ENCODE results near the gene LRBA. TPM values are rescaled to one million over a fixed set of nuclear protein-coding genes. Genes with fewer than 3 reads are reported as not detected.

Gene LRBA
- polyA plus RNA-seq, 4 donors = 56.5 to 78.7 (median 64.2) TPM

- DNase-seq (ENCODE audit: low read depth in 4 of 4, low spot score in 2 of 4) = no peak
Observed at GRCh38 chr4:150890246-150890645, 124.8 kb downstream of the LRBA start.

GRCh38 chr4:150889306-150889705 is 125.8 kb downstream of the LRBA start:
- no peak for DNase-seq (ENCODE audit: low read depth in 4 of 4, low spot score in 2 of 4)

GRCh38 chr4:150888625-150889024 is 126.5 kb downstream of the LRBA start:
- no peak for DNase-seq (ENCODE audit: low read depth in 4 of 4, low spot score in 2 of 4)

GRCh38 chr4:150888217-150888616 is 126.9 kb downstream of the LRBA start:
- no peak for DNase-seq (ENCODE audit: low read depth in 4 of 4, low spot score in 2 of 4)

GRCh38 chr4:150886597-150886996 is 128.5 kb downstream of the LRBA start:
- DNase-seq (ENCODE audit: low read depth in 4 of 4, low spot score in 2 of 4) = no peak

- DNase-seq (ENCODE audit: low read depth in 4 of 4, low spot score in 2 of 4) = no peak
Observed at GRCh38 chr4:150884625-150885024, 130.5 kb downstream of the LRBA start.

GRCh38 chr4:150875367-150875766 is 139.7 kb downstream of the LRBA start:
- no peak for DNase-seq (ENCODE audit: low read depth in 4 of 4, low spot score in 2 of 4)

GRCh38 chr4:150874338-150875226 is 140.5 kb downstream of the LRBA start:
- DNase-seq (ENCODE audit: low read depth in 4 of 4, low spot score in 2 of 4) = no peak

GRCh38 chr4:150867148-150867547 is 147.9 kb downstream of the LRBA start:
- DNase-seq (ENCODE audit: low read depth in 4 of 4, low spot score in 2 of 4) = peak; percentile 43 to 75 (median 60)

GRCh38 chr4:150863456-150863855 is 151.6 kb downstream of the LRBA start:
- DNase-seq (ENCODE audit: low read depth in 4 of 4, low spot score in 2 of 4) = no peak

- no peak for DNase-seq (ENCODE audit: low read depth in 4 of 4, low spot score in 2 of 4)
Observed at GRCh38 chr4:150862829-150863228, 152.3 kb downstream of the LRBA start.

GRCh38 chr4:150859453-150859852 is 155.6 kb downstream of the LRBA start:
- DNase-seq (ENCODE audit: low read depth in 4 of 4, low spot score in 2 of 4) = peak in 1 of 4 donors; percentile 6

- no peak for DNase-seq (ENCODE audit: low read depth in 4 of 4, low spot score in 2 of 4)
Observed at GRCh38 chr4:150855981-150856510, 159.0 kb downstream of the LRBA start.

- no peak for DNase-seq (ENCODE audit: low read depth in 4 of 4, low spot score in 2 of 4)
Observed at GRCh38 chr4:150854600-150854999, 160.5 kb downstream of the LRBA start.

GRCh38 chr4:150853882-150854281 is 161.2 kb downstream of the LRBA start:
- DNase-seq (ENCODE audit: low read depth in 4 of 4, low spot score in 2 of 4) = no peak

GRCh38 chr4:150852216-150852615 is 162.9 kb downstream of the LRBA start:
- no peak for DNase-seq (ENCODE audit: low read depth in 4 of 4, low spot score in 2 of 4)

GRCh38 chr4:150849016-150849415 is 166.1 kb downstream of the LRBA start:
- DNase-seq (ENCODE audit: low read depth in 4 of 4, low spot score in 2 of 4) = no peak

- DNase-seq (ENCODE audit: low read depth in 4 of 4, low spot score in 2 of 4) = no peak
Observed at GRCh38 chr4:150828159-150828558, 186.9 kb downstream of the LRBA start.

- no peak for DNase-seq (ENCODE audit: low read depth in 4 of 4, low spot score in 2 of 4)
Observed at GRCh38 chr4:150827226-150827625, 187.9 kb downstream of the LRBA start.

- DNase-seq (ENCODE audit: low read depth in 4 of 4, low spot score in 2 of 4) = peak in 1 of 4 donors; percentile 4
Observed at GRCh38 chr4:150826306-150826705, 188.8 kb downstream of the LRBA start.

GRCh38 chr4:150822407-150822806 is 192.7 kb downstream of the LRBA start:
- DNase-seq (ENCODE audit: low read depth in 4 of 4, low spot score in 2 of 4) = no peak

- DNase-seq (ENCODE audit: low read depth in 4 of 4, low spot score in 2 of 4) = no peak
Observed at GRCh38 chr4:150821641-150822040, 193.4 kb downstream of the LRBA start.
